Lower leg skin (tissue), 4 donors: ENCODE measurements around the gene SNAI1. TPM values are rescaled to one million over a fixed set of nuclear protein-coding genes. Genes with fewer than 3 reads are reported as not detected.
"Not testable (repeated sequence)": the region's sequence is repeated elsewhere in the genome, so short reads cannot be mapped to it uniquely, and the experiment has no call there.

ENCODE experiments used
- DNase-seq, 2 donors: peaks; one replicate each; pipeline ENCODE4 v3.0.0-alpha.2; 2019; ENCODE audit warnings: low spot score in 2 of 2
- H3K4me3 ChIP-seq: fragments of 200-600 bp; sonication (generic); 2 replicates; pipeline ENCODE4 v1.5.1; 2017; ENCODE audit warnings: mild to moderate bottlenecking, low read depth; ENCODE audit not compliant: poor library complexity, severe bottlenecking
- POLR2A ChIP-seq, 2 donors: fragments of 450-650 bp; IDR thresholded peaks; one replicate each; pipeline ENCODE4 v1.6.1; 2016 to 2017; ENCODE audit warnings: antibody characterized with exemption in 2 of 2, mild to moderate bottlenecking in 1 of 2, moderate library complexity in 1 of 2
- WGBS, 2 donors: methylation state at CpG; one replicate each; pipeline ENCODE4 v1.1.5; 2018; 5-methylcytosine and 5-hydroxymethylcytosine counted together
- intact Hi-C: fragments of 100-400 bp; cut with DNase I; formaldehyde crosslinking; loops from one replicate; pipeline ENCODE4 v1.15.0; 2023; ENCODE audit warnings: low total_unique reads
- total RNA-seq, 4 donors: library from RNA; depleted of rRNA; stranded (reverse); fragments of >200 nt; gene quantifications; one replicate each; pipeline ENCODE4 v1.1.0, GENCODE V29; 2016
- TF ChIP-seq, protein P1 (sequence below), 3 donors: fragments of 450-650 bp; IDR thresholded peaks; one replicate each; pipeline ENCODE4 v1.5.1; 2016; ENCODE audit warnings: antibody characterized with exemption in 3 of 3, mild to moderate bottlenecking in 3 of 3, moderate library complexity in 2 of 3

SNAI1 gene
- total RNA-seq, 4 donors from 2014 or later, result 0.65 to 3.7 (median 1.3) TPM

DNA sequence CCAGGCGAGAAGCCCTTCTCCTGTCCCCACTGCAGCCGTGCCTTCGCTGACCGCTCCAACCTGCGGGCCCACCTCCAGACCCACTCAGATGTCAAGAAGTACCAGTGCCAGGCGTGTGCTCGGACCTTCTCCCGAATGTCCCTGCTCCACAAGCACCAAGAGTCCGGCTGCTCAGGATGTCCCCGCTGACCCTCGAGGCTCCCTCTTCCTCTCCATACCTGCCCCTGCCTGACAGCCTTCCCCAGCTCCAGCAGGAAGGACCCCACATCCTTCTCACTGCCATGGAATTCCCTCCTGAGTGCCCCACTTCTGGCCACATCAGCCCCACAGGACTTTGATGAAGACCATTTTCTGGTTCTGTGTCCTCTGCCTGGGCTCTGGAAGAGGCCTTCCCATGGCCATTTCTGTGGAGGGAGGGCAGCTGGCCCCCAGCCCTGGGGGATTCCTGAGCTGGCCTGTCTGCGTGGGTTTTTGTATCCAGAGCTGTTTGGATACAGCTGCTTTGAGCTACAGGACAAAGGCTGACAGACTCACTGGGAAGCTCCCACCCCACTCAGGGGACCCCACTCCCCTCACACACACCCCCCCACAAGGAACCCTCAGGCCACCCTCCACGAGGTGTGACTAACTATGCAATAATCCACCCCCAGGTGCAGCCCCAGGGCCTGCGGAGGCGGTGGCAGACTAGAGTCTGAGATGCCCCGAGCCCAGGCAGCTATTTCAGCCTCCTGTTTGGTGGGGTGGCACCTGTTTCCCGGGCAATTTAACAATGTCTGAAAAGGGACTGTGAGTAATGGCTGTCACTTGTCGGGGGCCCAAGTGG, 5.3 kb downstream of the SNAI1 start:
- H3K4me3 ChIP-seq, result no peak overlapping the region
- 83 to 84% methylated on average over 17 to 18 of the region's 18 CpGs for WGBS, 2 donors
- intact Hi-C loops, result no loop called here
- no peak for DNase-seq
- TF ChIP-seq POLR2A (IDR thresholded peaks at IDR 0.05), result no peak
- TF ChIP-seq, protein P1, sequence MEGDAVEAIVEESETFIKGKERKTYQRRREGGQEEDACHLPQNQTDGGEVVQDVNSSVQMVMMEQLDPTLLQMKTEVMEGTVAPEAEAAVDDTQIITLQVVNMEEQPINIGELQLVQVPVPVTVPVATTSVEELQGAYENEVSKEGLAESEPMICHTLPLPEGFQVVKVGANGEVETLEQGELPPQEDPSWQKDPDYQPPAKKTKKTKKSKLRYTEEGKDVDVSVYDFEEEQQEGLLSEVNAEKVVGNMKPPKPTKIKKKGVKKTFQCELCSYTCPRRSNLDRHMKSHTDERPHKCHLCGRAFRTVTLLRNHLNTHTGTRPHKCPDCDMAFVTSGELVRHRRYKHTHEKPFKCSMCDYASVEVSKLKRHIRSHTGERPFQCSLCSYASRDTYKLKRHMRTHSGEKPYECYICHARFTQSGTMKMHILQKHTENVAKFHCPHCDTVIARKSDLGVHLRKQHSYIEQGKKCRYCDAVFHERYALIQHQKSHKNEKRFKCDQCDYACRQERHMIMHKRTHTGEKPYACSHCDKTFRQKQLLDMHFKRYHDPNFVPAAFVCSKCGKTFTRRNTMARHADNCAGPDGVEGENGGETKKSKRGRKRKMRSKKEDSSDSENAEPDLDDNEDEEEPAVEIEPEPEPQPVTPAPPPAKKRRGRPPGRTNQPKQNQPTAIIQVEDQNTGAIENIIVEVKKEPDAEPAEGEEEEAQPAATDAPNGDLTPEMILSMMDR (IDR thresholded peaks at IDR 0.05), result no peak

GRCh38 chr20:49989234-49990065, 6.7 kb downstream of the SNAI1 start:
- TF ChIP-seq POLR2A (IDR thresholded peaks at IDR 0.05), result no peak
- TF ChIP-seq, protein P1 (IDR thresholded peaks at IDR 0.05), result no peak
- H3K4me3 ChIP-seq, result no peak overlapping the region
- intact Hi-C loops, result no loop called here
- 48 to 60% methylated on average over 22 of the region's 22 CpGs for WGBS, 2 donors
- peak; percentile 59 to 91 for DNase-seq

DNA sequence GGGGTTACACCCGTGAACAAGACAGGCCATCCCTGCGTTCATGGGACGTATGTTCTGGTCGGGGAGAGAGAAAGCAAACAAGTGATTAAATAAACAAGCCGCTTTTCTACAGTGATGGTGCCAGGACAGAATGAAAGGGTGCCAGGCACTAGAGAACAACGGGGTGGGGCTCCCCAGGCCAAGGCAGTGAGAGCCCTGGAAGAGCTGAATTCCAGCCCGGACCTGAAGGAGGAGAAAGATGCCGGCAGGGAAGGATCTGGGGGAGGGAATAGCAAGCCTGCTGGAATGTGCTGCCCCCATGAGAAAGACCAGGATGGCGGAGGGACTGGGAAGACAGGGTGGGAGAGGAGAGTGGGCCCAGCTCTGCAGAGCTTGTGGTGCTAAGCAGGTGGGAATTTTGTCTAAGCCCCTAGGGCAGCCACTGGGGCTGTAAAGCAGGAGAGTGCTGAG, 7.5 kb downstream of the SNAI1 start:
- intact Hi-C loops, result no loop called here
- DNase-seq, result no peak
- 14 to 19% methylated on average over 9 of the region's 9 CpGs for WGBS, 2 donors
- no peak for TF ChIP-seq POLR2A (IDR thresholded peaks at IDR 0.05)
- TF ChIP-seq, protein P1 (IDR thresholded peaks at IDR 0.05), result no peak
- H3K4me3 ChIP-seq, result no peak overlapping the region

DNA sequence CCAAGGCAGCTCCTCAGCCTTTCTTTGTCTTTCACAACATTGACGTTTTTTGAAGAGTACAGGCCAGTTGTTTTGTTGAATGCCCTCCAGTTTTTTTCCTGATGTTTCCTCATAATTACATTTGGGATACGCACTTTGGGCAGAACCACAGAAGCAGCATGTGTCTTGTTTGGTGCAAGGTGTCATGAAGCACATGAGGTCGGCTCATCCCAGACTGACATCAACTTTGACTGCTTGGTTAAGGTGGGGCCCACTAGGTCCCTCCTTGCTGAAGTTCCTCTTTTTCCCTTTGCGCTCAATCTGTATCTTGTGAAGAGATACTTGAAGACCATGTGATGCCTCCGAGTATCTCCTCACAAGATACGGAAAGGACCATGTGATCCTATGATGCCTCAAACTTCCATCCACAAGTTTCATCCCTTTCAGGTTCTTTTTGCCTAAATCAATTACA, 10.5 kb downstream of the SNAI1 start:
- H3K4me3 ChIP-seq, result no peak overlapping the region
- TF ChIP-seq POLR2A (IDR thresholded peaks at IDR 0.05), result no peak
- TF ChIP-seq, protein P1 (IDR thresholded peaks at IDR 0.05), result no peak
- WGBS, 2 donors, result 60 to 65% methylated on average over 6 of the region's 6 CpGs
- intact Hi-C loops, result no loop called here
- DNase-seq, result peak in 1 of 2 donors; percentile 87

DNA sequence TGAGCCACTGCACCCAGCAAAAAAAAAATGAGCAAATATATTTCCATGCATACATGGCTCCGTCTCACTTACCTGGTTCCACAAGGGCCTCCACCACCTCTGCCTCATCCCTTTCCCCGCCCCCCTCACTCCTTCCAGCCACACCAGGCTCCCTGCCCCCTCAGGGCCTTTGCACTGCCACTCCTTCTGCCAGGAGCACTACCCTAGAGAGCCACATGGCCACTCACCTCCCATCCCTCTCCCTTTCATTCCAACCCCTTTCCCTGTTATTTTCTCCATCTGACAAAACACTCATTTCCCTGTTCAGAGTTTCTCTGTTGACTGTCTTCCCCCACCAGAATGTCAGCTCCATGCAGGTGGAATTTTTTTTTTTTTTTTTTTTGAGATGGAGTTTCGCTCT, 12.8 kb downstream of the SNAI1 start:
- TF ChIP-seq POLR2A (IDR thresholded peaks at IDR 0.05), result no peak
- TF ChIP-seq, protein P1 (IDR thresholded peaks at IDR 0.05), result no peak
- 89 to 94% methylated on average over 3 of the region's 3 CpGs for WGBS, 2 donors
- DNase-seq, result no peak
- intact Hi-C loops, result no loop called here
- H3K4me3 ChIP-seq, result no peak overlapping the region

- intact Hi-C loops, DNase-seq, H3K4me3 ChIP-seq: not testable (repeated sequence)
- WGBS, 2 donors, result 74 to 78% methylated on average over 15 of the region's 15 CpGs
These were observed 15.9 kb downstream of the SNAI1 start for GRCh38 chr20:49998478-49999188.
